ENCODE results near the gene CACNA2D3.

GRCh38 chr3:55107187-55107586, 984.8 kb downstream of the CACNA2D3 start:
- TF ChIP-seq CTCF (IDR thresholded peaks at IDR 0.05; ENCODE audit: low read length) (no peak), EZH2phosphoT487 (IDR thresholded peaks at IDR 0.05; ENCODE audit: low read length) (no peak), EZH2 (optimal IDR thresholded peaks at IDR 0.05; ENCODE audit: low read depth, low read length) (no peak)
